Suprapubic skin (tissue), 4 donors: ENCODE measurements around the gene MCC.

Experiments
- CTCF ChIP-seq, 2 donors: fragments of 200-600 bp in 1 of 2; fragments of 450-650 bp in 1 of 2; sonication (generic) in 1 of 2; IDR thresholded peaks; one replicate each; pipeline ENCODE4 v1.5.1; 2016 to 2019; ENCODE audit warnings: antibody characterized with exemption in 2 of 2, mild to moderate bottlenecking in 1 of 2, moderate library complexity in 1 of 2
- EP300 ChIP-seq: sonication (generic); formaldehyde crosslinking; IDR thresholded peaks from one replicate; pipeline ENCODE4 v1.6.1; 2017; ENCODE audit warnings: antibody characterized with exemption
- POLR2AphosphoS5 ChIP-seq, 3 donors: sonication (generic); formaldehyde crosslinking; IDR thresholded peaks; one replicate each; pipeline ENCODE4 v1.6.1; 2017; ENCODE audit warnings: antibody characterized with exemption in 3 of 3

- TF ChIP-seq POLR2AphosphoS5 (IDR thresholded peaks at IDR 0.05) = no peak
- TF ChIP-seq CTCF (IDR thresholded peaks at IDR 0.05) = no peak
- TF ChIP-seq EP300 = no peak
These were observed 144.9 kb downstream of the MCC start for GRCh38 chr5:113343343-113343742.
